ENCODE data around the gene HOXB2. TPM values are rescaled to one million over a fixed set of nuclear protein-coding genes. Genes with fewer than 3 reads are reported as not detected.

The HOXB2 gene
- total RNA-seq, 3 donors from 2014 or later = 0.93 to 32.4 (median 3.3) TPM

GRCh38 chr17:48571826-48572417 is 27.0 kb upstream of the HOXB2 start:
- ATAC-seq (no peak), DNase-seq (no peak)
- H3K36me3 ChIP-seq (ENCODE audit: low read depth) = no peaks in the 10 kb centered on the region
- intact Hi-C loops (cut with DNase I, micrococcal nuclease) = no loop called here
- no peaks in the 10 kb centered on the region for H3K9me3 ChIP-seq
- no peak overlapping the region for H3K4me3 ChIP-seq
- no peak for TF ChIP-seq CTCF (IDR thresholded peaks at IDR 0.05)
- peaks cover 50% of the 10 kb centered on the region for H3K4me1 ChIP-seq (ENCODE audit: low read depth)

GRCh38 chr17:48571024-48571818 is 26.3 kb upstream of the HOXB2 start:
- Histone ChIP-seq H3K4me1 (ENCODE audit: low read depth) (peaks cover 49% of the 10 kb centered on the region), H3K9me3 (no peaks in the 10 kb centered on the region), H3K4me3 (no peak overlapping the region), H3K36me3 (ENCODE audit: low read depth) (no peaks in the 10 kb centered on the region)
- DNase-seq (peak in 1 of 3 donors; percentile 32), ATAC-seq (peak; percentile 10)
- intact Hi-C loops (cut with DNase I, micrococcal nuclease) = no loop called here
- no peak for TF ChIP-seq CTCF (IDR thresholded peaks at IDR 0.05)

- intact Hi-C loops (cut with DNase I, micrococcal nuclease) = no loop called here
- H3K9me3 ChIP-seq = no peaks in the 10 kb centered on the region
- no peak for ATAC-seq
- TF ChIP-seq CTCF (IDR thresholded peaks at IDR 0.05) = no peak
- DNase-seq = peak in 1 of 3 donors; percentile 31
- H3K4me1 ChIP-seq (ENCODE audit: low read depth) = peaks cover 46% of the 10 kb centered on the region
- no peak overlapping the region for H3K4me3 ChIP-seq
- no peaks in the 10 kb centered on the region for H3K36me3 ChIP-seq (ENCODE audit: low read depth)
Observed at GRCh38 chr17:48570325-48571023, 25.6 kb upstream of the HOXB2 start.

GRCh38 chr17:48569674-48570324 is 24.9 kb upstream of the HOXB2 start:
- Histone ChIP-seq H3K4me1 (ENCODE audit: low read depth) (peaks cover 40% of the 10 kb centered on the region), H3K4me3 (no peak overlapping the region), H3K36me3 (ENCODE audit: low read depth) (no peaks in the 10 kb centered on the region), H3K9me3 (no peaks in the 10 kb centered on the region)
- no peak for TF ChIP-seq CTCF (IDR thresholded peaks at IDR 0.05)
- intact Hi-C loops (cut with DNase I, micrococcal nuclease) = no loop called here
- ATAC-seq (no peak), DNase-seq (peak in 1 of 3 donors; percentile 4)

GRCh38 chr17:48569240-48569582 is 24.3 kb upstream of the HOXB2 start:
- peaks cover 39% of the 10 kb centered on the region for H3K4me1 ChIP-seq (ENCODE audit: low read depth)
- H3K36me3 ChIP-seq (ENCODE audit: low read depth) = no peaks in the 10 kb centered on the region
- no peak for TF ChIP-seq CTCF (IDR thresholded peaks at IDR 0.05)
- intact Hi-C loops (cut with DNase I, micrococcal nuclease) = no loop called here
- H3K9me3 ChIP-seq = no peaks in the 10 kb centered on the region
- DNase-seq = peak in 1 of 3 donors; percentile 6
- ATAC-seq = no peak
- H3K4me3 ChIP-seq = no peak overlapping the region

Measured in mucosa of descending colon (tissue), 3 donors.